ENCODE measurements around the gene PHF14. TPM values are rescaled to one million over a fixed set of nuclear protein-coding genes. Genes with fewer than 3 reads are reported as not detected.

PHF14 gene
- total and polyA plus RNA-seq, 2 donors (not counting 3 experiments of a cell fraction or from before 2014, with no cell fraction given) = 8.8 to 43.4 TPM

- Histone ChIP-seq H2AFZ (ENCODE audit: low read depth, low read length) (no peak overlapping the region), H3K27me3 (ENCODE audit: control insufficient read depth in 2 of 2, insufficient read depth in 2 of 2, low read length in 2 of 2) (no peaks in the 10 kb centered on the region), H3K36me3 (ENCODE audit: control insufficient read depth in 2 of 2, extremely low read depth in 1 of 2, insufficient read depth in 2 of 2, low read length in 2 of 2) (no peaks in the 10 kb centered on the region), H3K9me1 (replicated peaks; ENCODE audit: control insufficient read depth, extremely low read depth, insufficient read depth, low read length) (no peaks in the 10 kb centered on the region), H3K9ac (replicated peaks; ENCODE audit: extremely low read depth, insufficient read depth, low read length) (no peak overlapping the region), H3K4me2 (ENCODE audit: insufficient read depth, low read length) (no peak overlapping the region), H3K4me1 (ENCODE audit: control insufficient read depth, extremely low read depth, insufficient read depth, low read length) (no peaks in the 10 kb centered on the region), H3K9me3 (replicated peaks; ENCODE audit: control insufficient read depth, insufficient read depth, low read length) (no peaks in the 10 kb centered on the region), H3K27ac (ENCODE audit: insufficient read depth, low read depth, low read length) (no peak overlapping the region), H3K4me3 (replicated peaks in 1 of 3; ENCODE audit: insufficient read depth in 1 of 3, low read depth in 1 of 3, low read length in 3 of 3) (no peak overlapping the region), H3K79me2 (ENCODE audit: control insufficient read depth, insufficient read depth, low read length) (no peaks in the 10 kb centered on the region), H4K20me1 (replicated peaks; ENCODE audit: control insufficient read depth, extremely low read depth, insufficient read depth, low read length) (no peaks in the 10 kb centered on the region)
- FAIRE-seq = no peak
- ChIA-PET CTCF (no interaction called here), POLR2A (no interaction called here)
- intact Hi-C loops (cut with micrococcal nuclease) = no loop called here
- no TSS peak for BruUV-seq (replicated peaks)
- no peak for TF ChIP-seq FOS (IDR thresholded peaks at IDR 0.05; ENCODE audit: borderline replicate concordance, insufficient read depth, low read length)
- TF ChIP-seq, protein P1, sequence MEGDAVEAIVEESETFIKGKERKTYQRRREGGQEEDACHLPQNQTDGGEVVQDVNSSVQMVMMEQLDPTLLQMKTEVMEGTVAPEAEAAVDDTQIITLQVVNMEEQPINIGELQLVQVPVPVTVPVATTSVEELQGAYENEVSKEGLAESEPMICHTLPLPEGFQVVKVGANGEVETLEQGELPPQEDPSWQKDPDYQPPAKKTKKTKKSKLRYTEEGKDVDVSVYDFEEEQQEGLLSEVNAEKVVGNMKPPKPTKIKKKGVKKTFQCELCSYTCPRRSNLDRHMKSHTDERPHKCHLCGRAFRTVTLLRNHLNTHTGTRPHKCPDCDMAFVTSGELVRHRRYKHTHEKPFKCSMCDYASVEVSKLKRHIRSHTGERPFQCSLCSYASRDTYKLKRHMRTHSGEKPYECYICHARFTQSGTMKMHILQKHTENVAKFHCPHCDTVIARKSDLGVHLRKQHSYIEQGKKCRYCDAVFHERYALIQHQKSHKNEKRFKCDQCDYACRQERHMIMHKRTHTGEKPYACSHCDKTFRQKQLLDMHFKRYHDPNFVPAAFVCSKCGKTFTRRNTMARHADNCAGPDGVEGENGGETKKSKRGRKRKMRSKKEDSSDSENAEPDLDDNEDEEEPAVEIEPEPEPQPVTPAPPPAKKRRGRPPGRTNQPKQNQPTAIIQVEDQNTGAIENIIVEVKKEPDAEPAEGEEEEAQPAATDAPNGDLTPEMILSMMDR (IDR thresholded peaks at IDR 0.05; ENCODE audit: extremely low read depth in 1 of 2, insufficient read depth in 1 of 2, low read depth in 1 of 2, low read length in 2 of 2) = no peak
- no peak for DNase-seq (ENCODE audit: low read depth, low spot score)
- dilution Hi-C loops (cut with MboI; ENCODE audit: extremely low pct_ligation_motif_present, low sequenced_read_pairs) = no loop called here
Measured at GRCh38 chr7:11161499-11161898, 187.8 kb downstream of the PHF14 start.

- CTCF ChIA-PET = no interaction called here
Measured at GRCh38 chr7:11163220-11163619, 189.5 kb downstream of the PHF14 start.

More at GRCh38 chr7:11163220-11163619, 189.5 kb downstream of the PHF14 start:
- no TSS peak for BruUV-seq (replicated peaks)
- DNase-seq (ENCODE audit: low read depth, low spot score) (no peak), FAIRE-seq (no peak)
- Histone ChIP-seq H3K9me3 (replicated peaks; ENCODE audit: control insufficient read depth, insufficient read depth, low read length) (no peaks in the 10 kb centered on the region), H4K20me1 (replicated peaks; ENCODE audit: control insufficient read depth, extremely low read depth, insufficient read depth, low read length) (no peaks in the 10 kb centered on the region), H3K9me1 (replicated peaks; ENCODE audit: control insufficient read depth, extremely low read depth, insufficient read depth, low read length) (no peaks in the 10 kb centered on the region), H3K79me2 (ENCODE audit: control insufficient read depth, insufficient read depth, low read length) (no peaks in the 10 kb centered on the region), H3K36me3 (ENCODE audit: control insufficient read depth in 2 of 2, extremely low read depth in 1 of 2, insufficient read depth in 2 of 2, low read length in 2 of 2) (no peaks in the 10 kb centered on the region), H3K27ac (ENCODE audit: insufficient read depth, low read depth, low read length) (no peak overlapping the region), H3K9ac (replicated peaks; ENCODE audit: extremely low read depth, insufficient read depth, low read length) (no peak overlapping the region), H3K27me3 (ENCODE audit: control insufficient read depth in 2 of 2, insufficient read depth in 2 of 2, low read length in 2 of 2) (no peaks in the 10 kb centered on the region), H3K4me1 (ENCODE audit: control insufficient read depth, extremely low read depth, insufficient read depth, low read length) (no peaks in the 10 kb centered on the region), H3K4me3 (replicated peaks in 1 of 3; ENCODE audit: insufficient read depth in 1 of 3, low read depth in 1 of 3, low read length in 3 of 3) (no peak overlapping the region), H2AFZ (ENCODE audit: low read depth, low read length) (no peak overlapping the region), H3K4me2 (ENCODE audit: insufficient read depth, low read length) (no peak overlapping the region)
- intact Hi-C loops (cut with micrococcal nuclease) = no loop called here
- no peak for TF ChIP-seq FOS (IDR thresholded peaks at IDR 0.05; ENCODE audit: borderline replicate concordance, insufficient read depth, low read length)
- TF ChIP-seq EZH2 (IDR thresholded peaks at IDR 0.05; ENCODE audit: borderline replicate concordance, low read depth, low read length, severe bottlenecking) = no peak
- TF ChIP-seq, protein P1 (IDR thresholded peaks at IDR 0.05; ENCODE audit: extremely low read depth in 1 of 2, insufficient read depth in 1 of 2, low read depth in 1 of 2, low read length in 2 of 2) = no peak
- no peak for TF ChIP-seq JUN (IDR thresholded peaks at IDR 0.05; ENCODE audit: borderline replicate concordance, insufficient read depth, insufficient read length, low read depth)
- TF ChIP-seq POLR2AphosphoS5 (IDR thresholded peaks at IDR 0.05; ENCODE audit: insufficient read depth, low read depth, low read length) = no peak
- TF ChIP-seq MAX (IDR thresholded peaks at IDR 0.05; ENCODE audit: insufficient read depth, insufficient read length) = no peak
- no peak for TF ChIP-seq GATA2 (IDR thresholded peaks at IDR 0.05; ENCODE audit: insufficient read depth, insufficient read length, low read depth, low read length)
- no peak for TF ChIP-seq MYC (IDR thresholded peaks at IDR 0.05; ENCODE audit: low read depth, low read length)
- TF ChIP-seq POLR2A (IDR thresholded peaks at IDR 0.05; ENCODE audit: low read depth, low read length) = no peak
- POLR2A ChIA-PET = no interaction called here
- dilution Hi-C loops (cut with MboI; ENCODE audit: extremely low pct_ligation_motif_present, low sequenced_read_pairs) = no loop called here
